ENCODE measurements around the gene DENND2A. TPM values are rescaled to one million over a fixed set of nuclear protein-coding genes. Genes with fewer than 3 reads are reported as not detected.

DENND2A gene
- total and polyA plus RNA-seq, 10 of the 15 experiments (the other 5 are each of a cell fraction or from before 2014, with no cell fraction given): 0.01 TPM; not detected in 9

GRCh38 chr7:140675726-140676125, 35.1 kb upstream of the DENND2A start (continued):
- TF ChIP-seq ZBTB11 (CRISPR knock-in tag; IDR thresholded peaks at IDR 0.05): no peak
- TF ChIP-seq CTCF (IDR thresholded peaks at IDR 0.05 in 2 of 3, conservative IDR thresholded peaks at IDR 0.05 in 1 of 3; ENCODE audit: control insufficient read depth in 2 of 3, extremely low read depth in 1 of 3, insufficient read depth in 1 of 3, low read depth in 3 of 3, low read length in 3 of 3): no peak

- intact Hi-C loops (cut with micrococcal nuclease; ENCODE audit: unreplicated experiment): loop anchor here (1.0 to 5.0 kb wide), 2 partner anchors 247 to 337 kb away; partner anchors contain the start of gene BRAF
- SMC1A ChIA-PET (ENCODE audit: uncharacterized antibody, unreplicated experiment): interaction anchor here (0.6 to 4.8 kb wide), 22 partner anchors 9 to 338 kb away, joined by 3 to 57 read pairs (median 4); partner anchors contain the start of genes MRPS33 and NDUFB2
- Histone ChIP-seq H2AFZ (ENCODE audit: control insufficient read depth, low read depth, low read length) (no peak overlapping the region), H3K4me1 (ENCODE audit: control insufficient read depth, insufficient read depth, low read length) (peaks cover 39% of the 10 kb centered on the region), H3K79me2 (ENCODE audit: control insufficient read depth, insufficient read depth, low read length) (no peaks in the 10 kb centered on the region; the same call in 1 of the 2 replicates), H3K36me3 (ENCODE audit: control insufficient read depth in 2 of 2, insufficient read depth in 2 of 2, low read length in 1 of 2) (0 out of 4 replicates have a peak, but pooled peaks cover 0 to 3% of the 10 kb centered on the region in 2 experiments), H3K9me3 (replicated peaks; ENCODE audit: control insufficient read depth, insufficient read depth, low read length) (no peaks in the 10 kb centered on the region), H3K9ac (ENCODE audit: control insufficient read depth, insufficient read depth, low read length) (no peak overlapping the region), H4K20me1 (ENCODE audit: control insufficient read depth, insufficient read depth) (no peaks in the 10 kb centered on the region), H3K27ac (ENCODE audit: control insufficient read depth, insufficient read depth) (peak overlapping the region; percentile 29; the same call in 1 of the 2 replicates), H3K27me3 (replicated peaks in 1 of 2; ENCODE audit: control insufficient read depth in 2 of 2, insufficient read depth in 2 of 2, low read length in 1 of 2) (no peaks in the 10 kb centered on the region), H3K4me2 (ENCODE audit: control insufficient read depth, insufficient read depth) (peak overlapping the region; percentile 98), H3K4me3 (peak overlapping the region; percentile 49; the same call in 1 of the 2 replicates)
- CTCF ChIA-PET: interaction anchor here (0.6 to 5.6 kb wide), 40 partner anchors 10 to 979 kb away, joined by 3 to 88 read pairs (median 3); partner anchors contain the start of genes MRPS33 and NDUFB2
- 59% methylated on average over 8 of the region's 8 CpGs for WGBS (ENCODE audit: insufficient coverage, insufficient replicate concordance, low lambda C conversion rate, missing lambda C conversion rate)
- no TSS peak for BruUV-seq (replicated peaks)
- POLR2A ChIA-PET: interaction anchor here (0.5 to 2.4 kb wide), 9 partner anchors 11 to 343 kb away, joined by 3 to 11 read pairs (median 3); partner anchors contain the start of gene NDUFB2
- in situ Hi-C loops (cut with MboI): loop anchor here (10.0 kb wide), 1 partner anchor 340 kb away; the partner anchor contains the start of gene MRPS33
- RAD21 ChIA-PET (ENCODE audit: unreplicated experiment): interaction anchor here (0.6 to 3.5 kb wide), 22 partner anchors 11 to 975 kb away, joined by 3 to 23 read pairs (median 4); partner anchors contain the start of genes MKRN1, MRPS33 and NDUFB2
- FAIRE-seq (peak; percentile 23), DNase-seq (ENCODE audit: low read depth, low spot score) (no peak), ATAC-seq (peak; percentile 15)
- TF ChIP-seq, protein P1, sequence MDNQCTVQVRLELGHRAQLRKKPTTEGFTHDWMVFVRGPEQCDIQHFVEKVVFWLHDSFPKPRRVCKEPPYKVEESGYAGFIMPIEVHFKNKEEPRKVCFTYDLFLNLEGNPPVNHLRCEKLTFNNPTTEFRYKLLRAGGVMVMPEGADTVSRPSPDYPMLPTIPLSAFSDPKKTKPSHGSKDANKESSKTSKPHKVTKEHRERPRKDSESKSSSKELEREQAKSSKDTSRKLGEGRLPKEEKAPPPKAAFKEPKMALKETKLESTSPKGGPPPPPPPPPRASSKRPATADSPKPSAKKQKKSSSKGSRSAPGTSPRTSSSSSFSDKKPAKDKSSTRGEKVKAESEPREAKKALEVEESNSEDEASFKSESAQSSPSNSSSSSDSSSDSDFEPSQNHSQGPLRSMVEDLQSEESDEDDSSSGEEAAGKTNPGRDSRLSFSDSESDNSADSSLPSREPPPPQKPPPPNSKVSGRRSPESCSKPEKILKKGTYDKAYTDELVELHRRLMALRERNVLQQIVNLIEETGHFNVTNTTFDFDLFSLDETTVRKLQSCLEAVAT (IDR thresholded peaks at IDR 0.05): no peak
- TF ChIP-seq IKZF1 (conservative IDR thresholded peaks at IDR 0.05) (0 out of 2 replicates have a peak, but pooled peaks have one; percentile 9), KAT2A (conservative IDR thresholded peaks at IDR 0.05; ENCODE audit: control insufficient read depth, low read depth, low read length) (no peak), ATF7 (IDR thresholded peaks at IDR 0.05; ENCODE audit: low read depth) (peak; percentile 63; the same call in 1 of the 2 replicates), PAX5 (IDR thresholded peaks at IDR 0.05; ENCODE audit: borderline replicate concordance, low read depth, low read length) (no peak), USF1 (IDR thresholded peaks at IDR 0.05; ENCODE audit: borderline replicate concordance, extremely low read length, insufficient read depth, low read depth, low read length) (no peak), CBX3 (IDR thresholded peaks at IDR 0.05; ENCODE audit: borderline replicate concordance, low read depth) (no peak), NR2F1 (conservative IDR thresholded peaks at IDR 0.05) (no peak), RAD21 (IDR thresholded peaks at IDR 0.05; ENCODE audit: insufficient read depth, low read depth, low read length) (peak; percentile 60)
Observed at GRCh38 chr7:140674899-140675701, 34.5 kb upstream of the DENND2A start.

Measured in GM12878 (cell line).